GM12873 (cell line): ENCODE data around the gene IRF6.

Experiments used
- CTCF ChIP-seq: IDR thresholded peaks from 2 replicates; pipeline ENCODE4 v1.5.1; 2012; ENCODE audit warnings: low read depth, mild to moderate bottlenecking, moderate library complexity, low read length, control low read depth; ENCODE audit not compliant: insufficient read depth; ENCODE audit errors: missing control alignments

The IRF6 gene

DNA sequence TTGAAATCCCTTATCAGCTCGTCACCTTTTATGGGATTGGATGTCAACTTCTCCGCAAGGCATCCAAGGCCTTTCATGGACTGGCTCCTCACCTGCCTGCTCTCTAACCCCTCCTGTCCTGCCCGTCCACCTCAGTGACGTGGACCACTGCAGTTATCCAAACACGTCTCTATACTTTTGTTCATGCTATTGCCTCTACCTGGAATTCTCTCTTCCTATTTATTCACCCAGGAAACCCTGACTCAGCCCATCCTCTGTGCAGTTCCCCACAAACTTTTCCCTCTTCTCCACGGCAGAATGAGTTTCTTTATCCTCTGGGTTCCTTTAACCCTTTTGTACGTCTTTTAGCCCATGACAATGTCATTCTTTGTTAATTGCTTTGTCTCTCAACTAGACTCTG lies 16.8 kb upstream of the IRF6 start:
- no peak for TF ChIP-seq CTCF

GRCh38 chr1:209820986-209821385 lies 15.0 kb upstream of the IRF6 start:
- no peak for TF ChIP-seq CTCF

DNA sequence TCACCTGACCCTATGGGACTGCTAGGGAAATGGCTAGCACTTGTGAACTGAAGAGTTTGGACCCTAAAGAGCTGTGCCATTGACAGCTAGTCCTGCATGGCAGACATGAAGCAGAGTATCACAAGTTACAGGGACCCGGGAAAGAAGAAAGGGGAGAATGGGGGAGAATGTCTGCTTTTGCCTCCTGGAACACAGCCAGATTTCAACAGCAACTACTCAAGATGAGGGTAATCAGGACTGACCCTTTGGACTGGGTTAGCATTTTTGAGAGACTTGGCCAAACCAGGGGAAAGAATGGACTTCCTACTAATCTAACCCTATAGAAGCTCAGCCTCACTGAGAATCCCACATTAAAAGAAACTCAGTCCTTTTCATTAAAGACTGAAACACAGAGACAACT lies 13.1 kb upstream of the IRF6 start:
- no peak for TF ChIP-seq CTCF

- TF ChIP-seq CTCF = no peak
Measured at GRCh38 chr1:209817691-209818090, 11.7 kb upstream of the IRF6 start.

GRCh38 chr1:209816923-209817322 lies 11.0 kb upstream of the IRF6 start:
- TF ChIP-seq CTCF = no peak

DNA sequence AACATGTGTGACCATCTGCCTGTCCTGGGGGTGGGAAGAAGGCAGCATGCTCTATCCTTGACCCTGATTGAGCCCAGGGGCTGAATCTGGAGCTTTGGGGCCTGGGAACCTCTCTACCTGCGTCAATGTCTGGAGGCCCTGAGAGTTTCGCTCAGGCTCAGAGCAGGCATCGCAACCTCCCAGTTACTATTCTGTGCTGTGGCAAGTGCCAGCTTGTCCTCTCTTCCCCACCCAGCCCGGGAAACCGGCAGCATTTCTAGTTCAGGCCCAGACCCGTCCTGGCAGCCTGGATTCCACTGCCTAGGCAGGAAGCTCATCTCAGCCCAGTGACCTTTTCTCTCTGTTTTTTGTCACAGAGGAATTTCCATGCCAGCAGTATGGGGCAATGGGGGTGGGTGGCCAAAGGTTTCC lies 10.0 kb upstream of the IRF6 start:
- TF ChIP-seq CTCF = no peak

- no peak for TF ChIP-seq CTCF
Measured at GRCh38 chr1:209815490-209815889, 9.5 kb upstream of the IRF6 start.
